ENCODE data around the gene CXCR1.

DNA sequence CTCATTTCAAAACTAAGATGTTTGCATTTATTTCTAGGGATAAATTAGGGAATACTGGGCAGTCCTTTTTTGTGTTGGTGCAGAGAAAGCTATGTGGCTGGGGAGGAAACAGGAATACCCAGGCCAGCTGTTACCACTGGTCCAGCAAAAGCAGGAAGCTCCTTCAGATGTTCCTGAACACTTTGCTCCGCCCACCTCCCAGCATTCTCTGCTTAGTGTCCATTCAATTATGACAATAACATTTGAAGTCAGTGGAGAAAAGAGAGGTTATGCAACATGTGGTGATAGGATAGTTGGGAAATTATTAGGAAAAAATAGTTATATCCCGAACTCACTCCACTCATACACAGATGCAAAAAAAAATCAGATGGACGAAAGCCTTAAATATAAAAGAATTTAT is 28.1 kb upstream of the CXCR1 start:
- TF ChIP-seq IRF3 (IDR thresholded peaks at IDR 0.05; ENCODE audit: low read depth, low read length) (no peak), ZBTB33 (IDR thresholded peaks at IDR 0.05; ENCODE audit: borderline replicate concordance, low read depth) (no peak), FOXM1 (IDR thresholded peaks at IDR 0.05; ENCODE audit: low read depth) (no peak), RCOR1 (IDR thresholded peaks at IDR 0.05; ENCODE audit: low read length) (no peak), MXI1 (IDR thresholded peaks at IDR 0.05; ENCODE audit: low read depth, low read length) (no peak)
- TF ChIP-seq, protein P1, sequence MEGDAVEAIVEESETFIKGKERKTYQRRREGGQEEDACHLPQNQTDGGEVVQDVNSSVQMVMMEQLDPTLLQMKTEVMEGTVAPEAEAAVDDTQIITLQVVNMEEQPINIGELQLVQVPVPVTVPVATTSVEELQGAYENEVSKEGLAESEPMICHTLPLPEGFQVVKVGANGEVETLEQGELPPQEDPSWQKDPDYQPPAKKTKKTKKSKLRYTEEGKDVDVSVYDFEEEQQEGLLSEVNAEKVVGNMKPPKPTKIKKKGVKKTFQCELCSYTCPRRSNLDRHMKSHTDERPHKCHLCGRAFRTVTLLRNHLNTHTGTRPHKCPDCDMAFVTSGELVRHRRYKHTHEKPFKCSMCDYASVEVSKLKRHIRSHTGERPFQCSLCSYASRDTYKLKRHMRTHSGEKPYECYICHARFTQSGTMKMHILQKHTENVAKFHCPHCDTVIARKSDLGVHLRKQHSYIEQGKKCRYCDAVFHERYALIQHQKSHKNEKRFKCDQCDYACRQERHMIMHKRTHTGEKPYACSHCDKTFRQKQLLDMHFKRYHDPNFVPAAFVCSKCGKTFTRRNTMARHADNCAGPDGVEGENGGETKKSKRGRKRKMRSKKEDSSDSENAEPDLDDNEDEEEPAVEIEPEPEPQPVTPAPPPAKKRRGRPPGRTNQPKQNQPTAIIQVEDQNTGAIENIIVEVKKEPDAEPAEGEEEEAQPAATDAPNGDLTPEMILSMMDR (IDR thresholded peaks at IDR 0.05): no peak
- TF ChIP-seq, protein P2, sequence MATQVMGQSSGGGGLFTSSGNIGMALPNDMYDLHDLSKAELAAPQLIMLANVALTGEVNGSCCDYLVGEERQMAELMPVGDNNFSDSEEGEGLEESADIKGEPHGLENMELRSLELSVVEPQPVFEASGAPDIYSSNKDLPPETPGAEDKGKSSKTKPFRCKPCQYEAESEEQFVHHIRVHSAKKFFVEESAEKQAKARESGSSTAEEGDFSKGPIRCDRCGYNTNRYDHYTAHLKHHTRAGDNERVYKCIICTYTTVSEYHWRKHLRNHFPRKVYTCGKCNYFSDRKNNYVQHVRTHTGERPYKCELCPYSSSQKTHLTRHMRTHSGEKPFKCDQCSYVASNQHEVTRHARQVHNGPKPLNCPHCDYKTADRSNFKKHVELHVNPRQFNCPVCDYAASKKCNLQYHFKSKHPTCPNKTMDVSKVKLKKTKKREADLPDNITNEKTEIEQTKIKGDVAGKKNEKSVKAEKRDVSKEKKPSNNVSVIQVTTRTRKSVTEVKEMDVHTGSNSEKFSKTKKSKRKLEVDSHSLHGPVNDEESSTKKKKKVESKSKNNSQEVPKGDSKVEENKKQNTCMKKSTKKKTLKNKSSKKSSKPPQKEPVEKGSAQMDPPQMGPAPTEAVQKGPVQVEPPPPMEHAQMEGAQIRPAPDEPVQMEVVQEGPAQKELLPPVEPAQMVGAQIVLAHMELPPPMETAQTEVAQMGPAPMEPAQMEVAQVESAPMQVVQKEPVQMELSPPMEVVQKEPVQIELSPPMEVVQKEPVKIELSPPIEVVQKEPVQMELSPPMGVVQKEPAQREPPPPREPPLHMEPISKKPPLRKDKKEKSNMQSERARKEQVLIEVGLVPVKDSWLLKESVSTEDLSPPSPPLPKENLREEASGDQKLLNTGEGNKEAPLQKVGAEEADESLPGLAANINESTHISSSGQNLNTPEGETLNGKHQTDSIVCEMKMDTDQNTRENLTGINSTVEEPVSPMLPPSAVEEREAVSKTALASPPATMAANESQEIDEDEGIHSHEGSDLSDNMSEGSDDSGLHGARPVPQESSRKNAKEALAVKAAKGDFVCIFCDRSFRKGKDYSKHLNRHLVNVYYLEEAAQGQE (IDR thresholded peaks at IDR 0.05; ENCODE audit: low read depth, low read length): no peak

Measured in SK-N-SH (cell line).